Smooth muscle cell (in vitro differentiated cells): ENCODE measurements around the gene BAIAP2. TPM values are rescaled to one million over a fixed set of nuclear protein-coding genes. Genes with fewer than 3 reads are reported as not detected.

Experiments
- DNase-seq: peaks from one replicate; lab custom pipeline; 2025; ENCODE audit not compliant: unreplicated experiment; lab: John Stamatoyannopoulos, UW
- H2AFZ ChIP-seq: fragments of 200-600 bp; sonication (generic); 2 replicates; pipeline ENCODE4 v1.6.0; 2016; ENCODE audit warnings: antibody characterized with exemption, low read depth, mild to moderate bottlenecking
- H3F3A ChIP-seq: fragments of 200-600 bp; sonication (generic); 2 replicates; pipeline ENCODE4 v1.6.0; 2017; ENCODE audit warnings: antibody characterized with exemption, low read depth
- H3K27ac ChIP-seq: fragments of 200-600 bp; sonication (generic); 2 replicates; pipeline ENCODE4 v1.5.1; 2016; ENCODE audit warnings: low read depth, mild to moderate bottlenecking
- H3K27me3 ChIP-seq: fragments of 200-600 bp; sonication (generic); 2 replicates; pipeline ENCODE4 v1.6.1; 2016; ENCODE audit warnings: low read depth, mild to moderate bottlenecking
- H3K36me3 ChIP-seq: fragments of 200-600 bp; sonication (generic); 2 replicates; pipeline ENCODE4 v1.5.1; 2016; ENCODE audit warnings: low read depth
- H3K4me1 ChIP-seq: fragments of 200-600 bp; sonication (generic); 2 replicates; pipeline ENCODE4 v1.5.1; 2016; ENCODE audit warnings: low read depth
- H3K4me2 ChIP-seq: fragments of 200-600 bp; sonication (generic); 2 replicates; pipeline ENCODE4 v1.6.0; 2016; ENCODE audit warnings: mild to moderate bottlenecking
- H3K4me3 ChIP-seq: fragments of 200-600 bp; sonication (generic); 2 replicates; pipeline ENCODE4 v1.5.1; 2016; ENCODE audit warnings: mild to moderate bottlenecking
- H3K79me2 ChIP-seq: fragments of 200-600 bp; sonication (generic); 2 replicates; pipeline ENCODE4 v1.6.0; 2016; ENCODE audit warnings: low read depth, mild to moderate bottlenecking
- H3K9ac ChIP-seq: fragments of 200-600 bp; sonication (generic); 2 replicates; pipeline ENCODE4 v1.6.0; 2016; ENCODE audit warnings: low read depth
- H3K9me3 ChIP-seq: fragments of 200-600 bp; sonication (generic); replicated peaks from 2 replicates; pipeline ENCODE4 v1.5.1; 2016; ENCODE audit warnings: low read depth
- H4K20me1 ChIP-seq: fragments of 200-600 bp; sonication (generic); 2 replicates; pipeline ENCODE4 v1.6.0; 2016; ENCODE audit warnings: low read depth
- WGBS: methylation state at CpG from one replicate; pipeline ENCODE4 v1.1.7; 2016; ENCODE audit warnings: low lambda C conversion rate; 5-methylcytosine and 5-hydroxymethylcytosine counted together
- polyA plus RNA-seq: library from polyadenylated mRNA; unstranded; fragments of >200 nt; fragmentation: Nextera tagmentation; extraction: Ambion mirVana; gene quantifications from 2 replicates; pipeline ENCODE4 v1.2.1, GENCODE V29; 2016
- total RNA-seq: library from RNA; depleted of rRNA; stranded (reverse); fragments of >200 nt; gene quantifications from 2 replicates; pipeline ENCODE4 v1.2.3, GENCODE V29; 2014
- TF ChIP-seq, protein P1 (sequence below): fragments of 200-600 bp; sonication (generic); IDR thresholded peaks from 2 replicates; pipeline ENCODE4 v1.5.1; 2017; ENCODE audit warnings: borderline replicate concordance, mild to moderate bottlenecking, antibody characterized with exemption; ENCODE audit not compliant: insufficient read depth, poor library complexity, severe bottlenecking

BAIAP2 gene
- total and polyA plus RNA-seq, 2 experiments from 2014 or later, result 26.6 to 41.9 TPM

DNA sequence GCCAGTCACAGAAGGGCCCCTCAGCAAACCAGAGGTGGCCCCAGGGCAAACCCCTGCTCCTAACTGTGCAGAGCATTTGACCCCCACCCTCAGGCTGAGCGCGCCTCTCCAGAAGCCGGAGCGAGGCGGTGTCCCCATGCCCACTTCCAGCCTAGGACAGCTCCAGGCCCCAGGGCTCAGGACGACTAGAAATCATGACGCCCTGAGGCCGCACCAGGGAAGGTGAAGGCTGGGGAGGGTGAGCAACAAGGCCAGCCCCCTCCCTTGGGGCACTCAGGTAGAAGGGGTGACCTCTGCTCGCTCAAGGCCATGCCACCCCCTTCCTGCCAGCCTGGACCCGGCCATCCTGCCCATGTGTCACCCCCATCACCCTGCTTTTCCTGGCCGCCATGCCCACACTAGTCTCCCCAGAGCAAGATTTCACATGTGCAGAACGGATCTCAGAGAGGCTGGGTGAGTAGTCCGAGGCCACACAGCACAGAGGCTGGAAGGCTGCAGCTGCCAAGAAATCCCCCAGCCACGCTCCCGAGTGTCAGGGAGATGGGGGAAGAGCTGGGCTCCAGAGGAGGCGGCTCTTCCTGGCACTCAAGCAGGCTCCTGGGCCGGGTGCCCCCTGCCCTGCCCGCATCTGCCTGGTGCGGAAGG lies 128.2 kb downstream of the BAIAP2 start:
- Histone ChIP-seq H3K9me3 (no peaks in the 10 kb centered on the region), H2AFZ (no peak overlapping the region), H3K4me1 (no peaks in the 10 kb centered on the region), H3K27me3 (peaks cover 19% of the 10 kb centered on the region), H3K36me3 (no peaks in the 10 kb centered on the region), H4K20me1 (no peaks in the 10 kb centered on the region), H3F3A (no peaks in the 10 kb centered on the region), H3K9ac (no peak overlapping the region), H3K27ac (no peak overlapping the region), H3K79me2 (no peaks in the 10 kb centered on the region), H3K4me3 (no peak overlapping the region), H3K4me2 (no peak overlapping the region)
- TF ChIP-seq, protein P1, sequence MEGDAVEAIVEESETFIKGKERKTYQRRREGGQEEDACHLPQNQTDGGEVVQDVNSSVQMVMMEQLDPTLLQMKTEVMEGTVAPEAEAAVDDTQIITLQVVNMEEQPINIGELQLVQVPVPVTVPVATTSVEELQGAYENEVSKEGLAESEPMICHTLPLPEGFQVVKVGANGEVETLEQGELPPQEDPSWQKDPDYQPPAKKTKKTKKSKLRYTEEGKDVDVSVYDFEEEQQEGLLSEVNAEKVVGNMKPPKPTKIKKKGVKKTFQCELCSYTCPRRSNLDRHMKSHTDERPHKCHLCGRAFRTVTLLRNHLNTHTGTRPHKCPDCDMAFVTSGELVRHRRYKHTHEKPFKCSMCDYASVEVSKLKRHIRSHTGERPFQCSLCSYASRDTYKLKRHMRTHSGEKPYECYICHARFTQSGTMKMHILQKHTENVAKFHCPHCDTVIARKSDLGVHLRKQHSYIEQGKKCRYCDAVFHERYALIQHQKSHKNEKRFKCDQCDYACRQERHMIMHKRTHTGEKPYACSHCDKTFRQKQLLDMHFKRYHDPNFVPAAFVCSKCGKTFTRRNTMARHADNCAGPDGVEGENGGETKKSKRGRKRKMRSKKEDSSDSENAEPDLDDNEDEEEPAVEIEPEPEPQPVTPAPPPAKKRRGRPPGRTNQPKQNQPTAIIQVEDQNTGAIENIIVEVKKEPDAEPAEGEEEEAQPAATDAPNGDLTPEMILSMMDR, result no peak
- WGBS, result 93% methylated on average over 19 of the region's 19 CpGs
- no peak for DNase-seq

DNA sequence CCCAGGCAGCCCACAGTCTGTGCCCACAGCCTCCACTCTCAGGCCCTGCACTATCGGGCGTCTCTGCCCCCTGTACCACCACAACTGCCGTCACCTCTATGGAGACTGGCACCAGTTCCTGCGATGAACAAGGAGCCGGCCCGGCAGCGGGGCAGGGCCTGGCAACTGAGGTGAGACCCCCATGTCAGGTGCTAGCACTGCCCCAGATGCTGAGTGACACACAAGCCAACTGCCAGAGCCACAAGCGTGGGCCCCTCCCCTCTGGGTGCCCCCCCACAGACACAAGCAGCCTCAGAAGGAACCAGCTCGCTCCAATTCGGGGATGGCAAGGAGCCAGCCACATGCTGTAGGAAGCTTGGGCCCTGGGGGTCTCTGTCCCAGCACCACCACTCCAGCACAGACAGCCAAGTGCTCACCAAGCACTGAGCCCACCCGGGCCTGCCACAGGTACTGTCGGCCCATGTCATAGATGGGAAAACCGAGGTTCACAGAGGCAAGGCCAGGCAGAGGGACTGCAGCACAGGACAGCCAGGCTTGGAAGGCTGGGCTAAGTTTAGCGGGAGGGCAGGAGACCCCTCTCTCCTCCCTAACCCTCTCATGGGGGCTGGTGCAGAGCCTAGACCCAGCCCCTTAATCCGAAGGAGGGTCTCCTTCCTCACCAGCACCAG lies 128.9 kb downstream of the BAIAP2 start:
- no peaks in the 10 kb centered on the region for H3K9me3 ChIP-seq
- 91% methylated on average over 15 of the region's 15 CpGs for WGBS
- H3K9ac ChIP-seq, result no peak overlapping the region
- H4K20me1 ChIP-seq, result no peaks in the 10 kb centered on the region
- no peaks in the 10 kb centered on the region for H3K4me1 ChIP-seq
- no peak overlapping the region for H2AFZ ChIP-seq
- DNase-seq, result no peak
- H3K4me2 ChIP-seq, result no peak overlapping the region
- no peak overlapping the region for H3K27ac ChIP-seq
- TF ChIP-seq, protein P1, result no peak
- no peak overlapping the region for H3K4me3 ChIP-seq
- H3F3A ChIP-seq, result no peaks in the 10 kb centered on the region
- H3K36me3 ChIP-seq, result no peaks in the 10 kb centered on the region
- H3K79me2 ChIP-seq, result no peaks in the 10 kb centered on the region
- peaks cover 19% of the 10 kb centered on the region for H3K27me3 ChIP-seq

DNA sequence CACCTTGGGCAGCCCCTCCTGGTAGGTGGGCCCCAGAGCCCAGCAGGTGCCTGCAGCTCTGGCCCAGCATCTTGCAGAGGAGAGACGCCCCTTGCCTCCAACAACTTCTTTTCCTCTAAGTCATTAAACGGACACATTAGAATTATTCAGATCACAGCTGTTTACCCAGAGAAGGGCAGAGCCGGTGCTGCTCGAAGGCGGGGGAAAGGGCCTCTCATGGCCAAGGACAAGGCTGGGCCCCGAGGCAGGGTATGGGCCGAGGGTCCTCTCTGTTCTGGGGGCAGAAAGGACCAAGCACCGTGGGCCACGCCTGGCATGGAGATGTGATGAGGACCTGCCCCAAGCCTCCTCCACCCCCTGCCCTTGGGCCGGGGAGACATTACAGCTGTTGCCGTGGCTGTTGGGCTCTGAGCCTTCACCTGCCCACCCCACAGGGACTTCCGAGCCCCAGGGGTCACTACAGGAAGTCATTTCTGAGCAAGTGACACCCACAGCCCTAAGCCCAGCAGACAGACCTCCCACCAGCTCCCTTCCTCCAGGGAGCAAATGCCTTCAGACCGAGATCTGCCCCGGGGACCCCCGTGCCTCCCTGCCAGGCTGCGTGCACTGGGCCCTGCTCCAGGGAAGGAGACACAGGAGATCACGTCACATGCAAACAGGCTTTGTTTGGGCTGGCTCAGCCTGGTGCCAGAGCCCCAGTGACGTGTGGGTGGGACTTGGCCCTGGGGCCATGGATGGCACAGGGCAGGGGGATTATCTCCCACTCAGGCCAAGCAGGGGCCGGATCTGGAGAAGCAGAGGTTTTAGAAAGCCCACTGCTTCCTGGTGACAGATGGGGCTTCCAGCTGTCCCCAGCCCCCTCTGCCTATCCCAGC lies 129.7 kb downstream of the BAIAP2 start:
- H3K27ac ChIP-seq, result no peak overlapping the region
- H3F3A ChIP-seq, result no peaks in the 10 kb centered on the region
- H4K20me1 ChIP-seq, result no peaks in the 10 kb centered on the region
- no peaks in the 10 kb centered on the region for H3K36me3 ChIP-seq
- no peaks in the 10 kb centered on the region for H3K4me1 ChIP-seq
- 75% methylated on average over 18 of the region's 19 CpGs for WGBS
- H2AFZ ChIP-seq, result no peak overlapping the region
- no peaks in the 10 kb centered on the region for H3K79me2 ChIP-seq
- H3K27me3 ChIP-seq, result peaks cover 19% of the 10 kb centered on the region
- no peak for DNase-seq
- H3K4me2 ChIP-seq, result peak overlapping the region; percentile 83
- H3K9me3 ChIP-seq, result no peaks in the 10 kb centered on the region
- TF ChIP-seq, protein P1, result no peak
- no peak overlapping the region for H3K4me3 ChIP-seq
- H3K9ac ChIP-seq, result no peak overlapping the region
